ENCODE measurements around the gene UBE3B. TPM values are rescaled to one million over a fixed set of nuclear protein-coding genes. Genes with fewer than 3 reads are reported as not detected.
A peak's percentile ranks its signal among the peaks of the same experiment; 100 is the strongest.

Gene UBE3B
- polyA plus RNA-seq, 3 donors = 14.4 to 25.9 (median 18.2) TPM

DNA sequence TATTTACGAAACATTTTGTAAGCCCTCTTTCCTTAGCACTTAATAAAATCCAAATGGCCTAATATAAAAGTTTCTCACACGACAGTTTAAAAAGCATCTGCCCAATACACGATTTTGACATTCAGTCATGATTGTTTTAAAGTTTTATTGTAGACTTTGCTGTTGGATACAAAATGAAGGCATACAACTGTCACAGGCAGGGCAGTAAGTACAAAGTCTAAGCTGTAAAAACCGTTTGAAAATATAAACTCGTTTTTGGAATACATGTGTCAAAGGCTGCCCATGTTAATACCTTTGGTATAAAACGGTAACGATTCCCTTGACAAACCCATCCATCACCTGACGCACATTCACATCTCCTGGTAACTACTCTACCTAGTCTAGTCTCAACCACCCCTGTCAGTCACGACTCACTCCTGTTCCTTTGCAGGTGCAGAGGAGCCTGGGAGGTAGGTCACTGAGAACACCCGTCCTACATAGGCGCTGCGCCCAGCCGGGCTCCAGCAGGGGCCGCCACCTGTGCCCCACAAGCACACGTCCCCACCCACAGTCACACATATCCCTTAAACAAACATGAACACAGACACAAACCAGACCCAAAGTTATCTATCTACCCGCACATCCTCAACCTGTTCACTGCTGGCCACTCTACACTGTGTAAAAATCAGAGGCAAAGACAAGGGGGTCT is 27.4 kb upstream of the UBE3B start:
- Mint-ChIP-seq H3K27ac (peak overlapping the region in 1 of 7 donors; percentile 74), H3K4me1 (no peaks in the 10 kb centered on the region), H3K36me3 (peaks cover 80 to 85% of the 10 kb centered on the region in 2 donors), H3K27me3 (ENCODE audit: low read depth in 3 of 3) (no peaks in the 10 kb centered on the region), H3K9me3 (no peaks in the 10 kb centered on the region), H3K4me3 (no peak overlapping the region)
- no peak overlapping the region for H3K4me3 ChIP-seq (replicated peaks in 1 of 3; ENCODE audit: low read depth in 2 of 3, low read length in 3 of 3)
- H3K27me3 ChIP-seq (ENCODE audit: control insufficient read depth in 2 of 2, insufficient read depth in 2 of 2, low read length in 2 of 2) = no peaks in the 10 kb centered on the region
- no peak overlapping the region for H3K4me2 ChIP-seq (replicated peaks; ENCODE audit: extremely low read depth, low read length, poor library complexity, severe bottlenecking)
- no peaks in the 10 kb centered on the region for H3K4me1 ChIP-seq (ENCODE audit: control insufficient read depth in 1 of 2, insufficient read depth in 2 of 2, low read length in 2 of 2)
- no peak for TF ChIP-seq CTCF (IDR thresholded peaks at IDR 0.05)
- intact Hi-C loops (cut with micrococcal nuclease) = no loop called here
- 91% methylated on average over 12 of the region's 16 CpGs for WGBS (ENCODE audit: insufficient coverage)
- H2AFZ ChIP-seq (ENCODE audit: insufficient read depth, low read depth, low read length, poor library complexity, severe bottlenecking) = no peak overlapping the region
- H3K27ac ChIP-seq (ENCODE audit: low read depth in 1 of 2, low read length in 2 of 2) = no peak overlapping the region
- H3K79me2 ChIP-seq (ENCODE audit: insufficient read depth, low read length) = no peaks in the 10 kb centered on the region
- H3K36me3 ChIP-seq (replicated peaks in 1 of 2; ENCODE audit: control insufficient read depth in 1 of 2, insufficient read depth in 2 of 2, low read length in 2 of 2) = peaks cover 69 to 91% of the 10 kb centered on the region in 2 donors
- no peaks in the 10 kb centered on the region for H3K9me3 ChIP-seq (replicated peaks in 1 of 2; ENCODE audit: control insufficient read depth in 1 of 2, insufficient read depth in 1 of 2, low read length in 2 of 2)
- no peak for DNase-seq
- no peaks in the 10 kb centered on the region for H4K20me1 ChIP-seq (ENCODE audit: insufficient read depth, low read length)
- no peak overlapping the region for H3K9ac ChIP-seq (ENCODE audit: insufficient read depth, low read length, poor library complexity, severe bottlenecking)

GRCh38 chr12:109450980-109451379 is 26.5 kb upstream of the UBE3B start:
- no peak for TF ChIP-seq CTCF (IDR thresholded peaks at IDR 0.05)
- H3K27me3 ChIP-seq (ENCODE audit: control insufficient read depth in 2 of 2, insufficient read depth in 2 of 2, low read length in 2 of 2) = no peaks in the 10 kb centered on the region
- H3K4me1 ChIP-seq (ENCODE audit: control insufficient read depth in 1 of 2, insufficient read depth in 2 of 2, low read length in 2 of 2) = no peaks in the 10 kb centered on the region
- peaks cover 81 to 89% of the 10 kb centered on the region in 2 donors for H3K36me3 Mint-ChIP-seq
- H3K4me3 ChIP-seq (replicated peaks in 1 of 3; ENCODE audit: low read depth in 2 of 3, low read length in 3 of 3) = no peak overlapping the region
- no peak overlapping the region for H3K27ac ChIP-seq (ENCODE audit: low read depth in 1 of 2, low read length in 2 of 2)
- H3K27ac Mint-ChIP-seq = no peak overlapping the region
- intact Hi-C loops (cut with micrococcal nuclease) = no loop called here
- H3K27me3 Mint-ChIP-seq (ENCODE audit: low read depth in 3 of 3) = no peaks in the 10 kb centered on the region
- no peak overlapping the region for H2AFZ ChIP-seq (ENCODE audit: insufficient read depth, low read depth, low read length, poor library complexity, severe bottlenecking)
- no peak for DNase-seq
- H3K9me3 ChIP-seq (replicated peaks in 1 of 2; ENCODE audit: control insufficient read depth in 1 of 2, insufficient read depth in 1 of 2, low read length in 2 of 2) = no peaks in the 10 kb centered on the region
- no peaks in the 10 kb centered on the region for H4K20me1 ChIP-seq (ENCODE audit: insufficient read depth, low read length)
- no peak overlapping the region for H3K4me3 Mint-ChIP-seq
- H3K9ac ChIP-seq (ENCODE audit: insufficient read depth, low read length, poor library complexity, severe bottlenecking) = no peak overlapping the region
- peaks cover 79 to 96% of the 10 kb centered on the region in 2 donors for H3K36me3 ChIP-seq (replicated peaks in 1 of 2; ENCODE audit: control insufficient read depth in 1 of 2, insufficient read depth in 2 of 2, low read length in 2 of 2)
- H3K4me1 Mint-ChIP-seq = no peaks in the 10 kb centered on the region
- WGBS (ENCODE audit: insufficient coverage) = 48% methylated on average over 2 of the region's 4 CpGs
- H3K79me2 ChIP-seq (ENCODE audit: insufficient read depth, low read length) = no peaks in the 10 kb centered on the region
- no peaks in the 10 kb centered on the region for H3K9me3 Mint-ChIP-seq
- no peak overlapping the region for H3K4me2 ChIP-seq (replicated peaks; ENCODE audit: extremely low read depth, low read length, poor library complexity, severe bottlenecking)

All from CD14-positive monocyte (primary cell).